ENCODE results near the gene CORO6.

The CORO6 gene

DNA sequence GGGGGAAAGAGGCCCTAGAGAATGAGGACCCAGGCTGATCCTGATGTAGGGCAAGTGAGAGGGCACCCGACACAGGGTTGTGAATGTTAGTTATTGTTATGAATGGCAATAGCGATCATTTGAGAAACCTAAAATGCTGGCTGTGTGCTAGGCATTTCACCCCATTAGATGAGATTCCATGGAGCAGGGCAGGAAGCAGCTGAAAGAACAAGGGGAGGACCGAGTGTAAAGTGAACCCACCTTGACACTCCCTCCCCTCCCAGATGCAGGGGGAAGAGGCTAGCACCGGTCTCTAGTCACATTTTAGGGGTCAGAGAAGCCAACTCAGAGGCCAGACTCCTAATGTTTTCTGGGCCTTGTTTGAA, 553 bp upstream of the CORO6 start:
- TF ChIP-seq TAF1 (IDR thresholded peaks at IDR 0.05; ENCODE audit: low read depth) (no peak), MAX (IDR thresholded peaks at IDR 0.05) (no peak), FOXM1 (IDR thresholded peaks at IDR 0.05; ENCODE audit: borderline replicate concordance, low read depth) (no peak), TCF12 (IDR thresholded peaks at IDR 0.05; ENCODE audit: low read depth) (no peak), CEBPB (IDR thresholded peaks at IDR 0.05) (no peak), CREB1 (IDR thresholded peaks at IDR 0.05; ENCODE audit: low read depth) (no peak), YY1 (IDR thresholded peaks at IDR 0.05; ENCODE audit: low read depth) (no peak), RAD21 (IDR thresholded peaks at IDR 0.05; ENCODE audit: low read depth) (no peak)
- TF ChIP-seq, protein P1, sequence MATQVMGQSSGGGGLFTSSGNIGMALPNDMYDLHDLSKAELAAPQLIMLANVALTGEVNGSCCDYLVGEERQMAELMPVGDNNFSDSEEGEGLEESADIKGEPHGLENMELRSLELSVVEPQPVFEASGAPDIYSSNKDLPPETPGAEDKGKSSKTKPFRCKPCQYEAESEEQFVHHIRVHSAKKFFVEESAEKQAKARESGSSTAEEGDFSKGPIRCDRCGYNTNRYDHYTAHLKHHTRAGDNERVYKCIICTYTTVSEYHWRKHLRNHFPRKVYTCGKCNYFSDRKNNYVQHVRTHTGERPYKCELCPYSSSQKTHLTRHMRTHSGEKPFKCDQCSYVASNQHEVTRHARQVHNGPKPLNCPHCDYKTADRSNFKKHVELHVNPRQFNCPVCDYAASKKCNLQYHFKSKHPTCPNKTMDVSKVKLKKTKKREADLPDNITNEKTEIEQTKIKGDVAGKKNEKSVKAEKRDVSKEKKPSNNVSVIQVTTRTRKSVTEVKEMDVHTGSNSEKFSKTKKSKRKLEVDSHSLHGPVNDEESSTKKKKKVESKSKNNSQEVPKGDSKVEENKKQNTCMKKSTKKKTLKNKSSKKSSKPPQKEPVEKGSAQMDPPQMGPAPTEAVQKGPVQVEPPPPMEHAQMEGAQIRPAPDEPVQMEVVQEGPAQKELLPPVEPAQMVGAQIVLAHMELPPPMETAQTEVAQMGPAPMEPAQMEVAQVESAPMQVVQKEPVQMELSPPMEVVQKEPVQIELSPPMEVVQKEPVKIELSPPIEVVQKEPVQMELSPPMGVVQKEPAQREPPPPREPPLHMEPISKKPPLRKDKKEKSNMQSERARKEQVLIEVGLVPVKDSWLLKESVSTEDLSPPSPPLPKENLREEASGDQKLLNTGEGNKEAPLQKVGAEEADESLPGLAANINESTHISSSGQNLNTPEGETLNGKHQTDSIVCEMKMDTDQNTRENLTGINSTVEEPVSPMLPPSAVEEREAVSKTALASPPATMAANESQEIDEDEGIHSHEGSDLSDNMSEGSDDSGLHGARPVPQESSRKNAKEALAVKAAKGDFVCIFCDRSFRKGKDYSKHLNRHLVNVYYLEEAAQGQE (IDR thresholded peaks at IDR 0.05; ENCODE audit: low read depth) = no peak

DNA sequence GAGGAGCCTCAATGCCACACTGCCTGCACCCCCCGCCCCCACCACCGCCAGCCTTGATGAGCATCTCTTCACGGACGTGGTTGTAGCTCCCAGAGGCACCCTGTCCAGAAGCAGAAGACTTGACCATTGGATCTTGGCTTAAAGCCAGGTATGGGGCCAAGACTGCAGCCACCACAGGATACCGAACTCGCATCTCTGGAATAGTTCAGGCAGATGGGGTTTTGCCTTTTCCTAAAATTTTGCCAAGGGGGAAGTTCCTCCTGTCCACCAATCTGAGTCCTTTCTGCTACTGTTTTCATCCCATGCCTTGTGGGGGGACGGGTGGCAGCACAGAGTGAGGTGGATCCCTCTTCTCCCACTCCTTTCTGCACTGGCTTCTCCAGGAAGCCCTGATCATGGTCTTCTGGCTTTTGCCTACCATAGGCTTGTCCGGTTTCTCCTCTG, 939 bp downstream of the CORO6 start:
- peak; percentile 55 for TF ChIP-seq NFIC (IDR thresholded peaks at IDR 0.05)
- TF ChIP-seq MAX (IDR thresholded peaks at IDR 0.05) = no peak

DNA sequence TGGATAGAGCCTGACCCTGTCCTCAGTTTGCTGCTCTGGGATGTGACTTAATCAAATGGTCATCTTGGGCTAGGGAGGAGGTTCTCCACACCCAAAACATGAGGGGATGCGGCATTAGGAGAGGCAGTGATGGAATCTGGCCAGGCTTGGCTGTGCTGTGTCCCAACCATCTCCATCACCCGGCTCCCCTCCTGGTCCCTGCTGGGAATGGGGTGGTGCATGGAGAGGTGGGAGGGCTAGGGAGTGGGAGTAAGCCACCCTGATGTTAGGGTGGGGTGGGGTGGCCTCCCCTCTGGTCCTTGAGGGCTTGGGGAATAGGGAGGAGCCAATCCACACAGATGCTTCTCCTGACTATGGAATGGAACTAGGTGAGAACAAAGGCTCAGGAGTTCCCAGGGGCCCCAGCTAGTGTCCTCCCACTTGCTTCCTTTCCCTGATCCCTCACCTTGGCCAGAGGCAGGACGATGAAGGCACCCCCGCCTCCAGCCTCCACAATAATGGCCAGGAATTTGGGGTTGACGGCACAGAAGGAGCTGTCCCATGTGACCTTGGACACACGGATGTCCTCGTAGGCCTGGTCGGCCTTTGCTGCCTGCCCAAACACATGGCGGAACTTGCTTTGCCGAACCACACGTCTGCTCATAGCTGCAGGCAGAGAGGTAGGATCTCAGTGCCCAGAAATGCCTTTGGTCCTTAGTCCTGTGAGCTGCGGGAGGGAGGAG, 1.8 kb downstream of the CORO6 start:
- TF ChIP-seq RAD21 (IDR thresholded peaks at IDR 0.05; ENCODE audit: low read depth) = no peak
- TF ChIP-seq YY1 (IDR thresholded peaks at IDR 0.05; ENCODE audit: low read depth) = no peak
- no peak for TF ChIP-seq CEBPB (IDR thresholded peaks at IDR 0.05)
- no peak for TF ChIP-seq ZBTB7A (IDR thresholded peaks at IDR 0.05; ENCODE audit: low read depth)
- no peak for TF ChIP-seq EGR1 (IDR thresholded peaks at IDR 0.05)
- TF ChIP-seq NFIC (IDR thresholded peaks at IDR 0.05) = no peak
- TF ChIP-seq, protein P2, sequence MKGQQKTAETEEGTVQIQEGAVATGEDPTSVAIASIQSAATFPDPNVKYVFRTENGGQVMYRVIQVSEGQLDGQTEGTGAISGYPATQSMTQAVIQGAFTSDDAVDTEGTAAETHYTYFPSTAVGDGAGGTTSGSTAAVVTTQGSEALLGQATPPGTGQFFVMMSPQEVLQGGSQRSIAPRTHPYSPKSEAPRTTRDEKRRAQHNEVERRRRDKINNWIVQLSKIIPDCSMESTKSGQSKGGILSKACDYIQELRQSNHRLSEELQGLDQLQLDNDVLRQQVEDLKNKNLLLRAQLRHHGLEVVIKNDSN (IDR thresholded peaks at IDR 0.05) = no peak
- no peak for TF ChIP-seq CREB1 (IDR thresholded peaks at IDR 0.05; ENCODE audit: low read depth)
- TF ChIP-seq TCF12 (IDR thresholded peaks at IDR 0.05; ENCODE audit: low read depth) = no peak
- no peak for TF ChIP-seq EP300 (IDR thresholded peaks at IDR 0.05; ENCODE audit: borderline replicate concordance)
- TF ChIP-seq FOXM1 (IDR thresholded peaks at IDR 0.05; ENCODE audit: borderline replicate concordance, low read depth) = no peak
- TF ChIP-seq MAX (IDR thresholded peaks at IDR 0.05) = no peak
- TF ChIP-seq, protein P1 (IDR thresholded peaks at IDR 0.05; ENCODE audit: low read depth) = no peak

- TF ChIP-seq MAX (IDR thresholded peaks at IDR 0.05) = no peak
- 0 out of 2 replicates have a peak, but pooled peaks have one; percentile 27 for TF ChIP-seq EP300 (IDR thresholded peaks at IDR 0.05; ENCODE audit: borderline replicate concordance)
Observed at GRCh38 chr17:29620271-29620670, 2.4 kb downstream of the CORO6 start.

DNA sequence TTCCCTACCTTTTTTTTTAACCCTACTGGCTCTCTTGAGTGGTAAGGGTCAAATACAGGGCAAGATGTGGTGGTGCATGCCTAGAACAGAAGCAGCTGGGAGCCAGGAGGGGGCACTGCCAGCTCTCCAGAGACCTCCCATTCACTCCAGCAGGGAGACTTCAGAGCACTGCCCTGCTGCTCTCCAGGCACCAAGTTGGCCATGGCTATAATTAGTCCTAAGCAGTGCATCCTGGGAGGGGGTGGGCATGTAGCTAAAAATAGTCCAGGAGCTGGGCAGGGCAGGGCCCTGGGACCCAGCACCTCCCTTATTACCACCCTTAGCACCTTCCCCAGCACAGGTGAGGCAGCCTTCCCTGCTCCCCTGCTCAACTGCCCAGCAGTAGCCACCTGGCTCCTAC, 3.5 kb downstream of the CORO6 start:
- TF ChIP-seq ZBTB7A (IDR thresholded peaks at IDR 0.05; ENCODE audit: low read depth) (no peak), MAX (IDR thresholded peaks at IDR 0.05) (no peak), YY1 (IDR thresholded peaks at IDR 0.05; ENCODE audit: low read depth) (no peak), EP300 (IDR thresholded peaks at IDR 0.05; ENCODE audit: borderline replicate concordance) (no peak), RAD21 (IDR thresholded peaks at IDR 0.05; ENCODE audit: low read depth) (peak; percentile 47), CEBPB (IDR thresholded peaks at IDR 0.05) (no peak), EGR1 (IDR thresholded peaks at IDR 0.05) (no peak)
- TF ChIP-seq, protein P1 (IDR thresholded peaks at IDR 0.05; ENCODE audit: low read depth) = no peak

Measured in Ishikawa (cell line).